ENCODE results near the gene FSHR. TPM values are rescaled to one million over a fixed set of nuclear protein-coding genes. Genes with fewer than 3 reads are reported as not detected.

Gene FSHR
- total RNA-seq, 1 experiment from 2014 or later: not detected

GRCh38 chr2:49113046-49113445 is 41.3 kb downstream of the FSHR start:
- no peak for DNase-seq (ENCODE audit: low read depth)

GRCh38 chr2:49111456-49111855 is 42.9 kb downstream of the FSHR start:
- DNase-seq (ENCODE audit: low read depth): no peak

- DNase-seq (ENCODE audit: low read depth): no peak
Measured at GRCh38 chr2:49111006-49111405, 43.3 kb downstream of the FSHR start.

- no peak for DNase-seq (ENCODE audit: low read depth)
Measured at GRCh38 chr2:49110571-49110970, 43.7 kb downstream of the FSHR start.

GRCh38 chr2:49108851-49109250 is 45.5 kb downstream of the FSHR start:
- DNase-seq (ENCODE audit: low read depth): no peak

GRCh38 chr2:49108436-49108835 is 45.9 kb downstream of the FSHR start:
- DNase-seq (ENCODE audit: low read depth): no peak

- DNase-seq (ENCODE audit: low read depth): no peak
Measured at GRCh38 chr2:49105506-49105905, 48.8 kb downstream of the FSHR start.

GRCh38 chr2:49102146-49102545 is 52.2 kb downstream of the FSHR start:
- no peak for DNase-seq (ENCODE audit: low read depth)

GRCh38 chr2:49080681-49081080 is 73.6 kb downstream of the FSHR start:
- no peak for DNase-seq (ENCODE audit: low read depth)

- no peak for DNase-seq (ENCODE audit: low read depth)
Measured at GRCh38 chr2:49070716-49071115, 83.6 kb downstream of the FSHR start.

- no peak for DNase-seq (ENCODE audit: low read depth)
Measured at GRCh38 chr2:49069829-49070228, 84.5 kb downstream of the FSHR start.

- DNase-seq (ENCODE audit: low read depth): no peak
Measured at GRCh38 chr2:49068613-49069012, 85.7 kb downstream of the FSHR start.

GRCh38 chr2:49067971-49068370 is 86.3 kb downstream of the FSHR start:
- no peak for DNase-seq (ENCODE audit: low read depth)

- no peak for DNase-seq (ENCODE audit: low read depth)
Measured at GRCh38 chr2:49053156-49053555, 101.2 kb downstream of the FSHR start.

- no peak for DNase-seq (ENCODE audit: low read depth)
Measured at GRCh38 chr2:49050265-49050664, 104.0 kb downstream of the FSHR start.

- DNase-seq (ENCODE audit: low read depth): no peak
Measured at GRCh38 chr2:49049161-49049560, 105.2 kb downstream of the FSHR start.

- no peak for DNase-seq (ENCODE audit: low read depth)
Measured at GRCh38 chr2:49045083-49045482, 109.2 kb downstream of the FSHR start.

GRCh38 chr2:49044350-49045079 is 109.8 kb downstream of the FSHR start:
- peak; percentile 0 for DNase-seq (ENCODE audit: low read depth)

GRCh38 chr2:49043405-49043982 is 110.8 kb downstream of the FSHR start:
- DNase-seq (ENCODE audit: low read depth): no peak

GRCh38 chr2:49042488-49042887 is 111.8 kb downstream of the FSHR start:
- no peak for DNase-seq (ENCODE audit: low read depth)

GRCh38 chr2:49041061-49041460 is 113.3 kb downstream of the FSHR start:
- DNase-seq (ENCODE audit: low read depth): no peak

- no peak for DNase-seq (ENCODE audit: low read depth)
Measured at GRCh38 chr2:49037197-49037596, 117.1 kb downstream of the FSHR start.

GRCh38 chr2:49035481-49035880 is 118.8 kb downstream of the FSHR start:
- DNase-seq (ENCODE audit: low read depth): no peak
